Nephron progenitor cell (in vitro differentiated cells): Measurements from ENCODE around the gene GNAO1.
"Not testable (repeated sequence)": the region's sequence is repeated elsewhere in the genome, so short reads cannot be mapped to it uniquely, and the experiment has no call there.

ENCODE experiments used
- DNase-seq: peaks from one replicate; pipeline ENCODE4 v3.0.0; 2021
- H3K27ac Mint-ChIP-seq: 2 replicates; pipeline ENCODE4 v1.8.0; 2021; ENCODE audit warnings: mild to moderate bottlenecking, moderate library complexity, mixed read lengths
- H3K27me3 Mint-ChIP-seq: 2 replicates; pipeline ENCODE4 v1.8.0; 2021; ENCODE audit warnings: mild to moderate bottlenecking, low read depth, mixed read lengths; ENCODE audit not compliant: poor library complexity
- H3K36me3 Mint-ChIP-seq: 2 replicates; pipeline ENCODE4 v1.8.0; 2021; ENCODE audit warnings: low read depth, mixed read lengths
- H3K4me1 Mint-ChIP-seq: 2 replicates; pipeline ENCODE4 v1.8.0; 2021; ENCODE audit warnings: mixed read lengths
- H3K4me3 Mint-ChIP-seq: 2 replicates; pipeline ENCODE4 v1.8.0; 2021; ENCODE audit warnings: mild to moderate bottlenecking, moderate library complexity, mixed read lengths
- H3K9me3 Mint-ChIP-seq: 2 replicates; pipeline ENCODE4 v1.8.0; 2021; ENCODE audit warnings: mild to moderate bottlenecking, moderate library complexity, mixed read lengths
- TF ChIP-seq, protein P1 (sequence below): fragments of 200-600 bp; sonication (generic); IDR thresholded peaks from 2 replicates; pipeline ENCODE4 v1.5.0; 2021; ENCODE audit warnings: antibody characterized with exemption

GNAO1 gene

DNA sequence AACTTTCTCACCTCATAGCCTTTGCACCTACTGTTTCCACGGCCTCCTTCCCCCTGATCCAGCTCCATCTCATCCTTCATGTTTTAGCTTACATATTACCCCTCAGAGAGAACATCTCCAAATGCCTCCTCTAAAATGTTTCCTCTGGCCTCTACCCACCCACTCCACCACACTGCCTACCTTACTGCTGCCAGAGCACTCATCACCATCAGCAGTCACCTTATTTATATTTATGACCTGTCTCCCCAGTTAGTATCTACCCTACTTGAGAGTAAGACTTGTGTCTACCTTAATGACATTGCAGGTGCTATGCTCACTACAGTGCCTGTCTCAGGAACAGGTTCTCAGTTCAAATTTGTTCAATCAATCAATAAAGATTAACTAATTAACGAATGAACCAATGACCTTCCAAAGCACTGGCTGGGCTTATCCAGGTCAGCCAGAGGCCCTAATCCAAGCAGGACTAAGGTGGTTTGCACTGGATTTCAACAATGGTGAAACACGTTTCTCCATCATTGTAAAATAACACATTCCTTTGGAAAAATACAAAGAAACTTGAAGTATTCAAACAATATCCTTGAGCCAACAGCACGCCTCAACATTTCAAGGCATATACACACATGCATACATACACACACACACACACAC lies 192.9 kb downstream of the GNAO1 start:
- peaks cover 48% of the 10 kb centered on the region for H3K9me3 Mint-ChIP-seq
- peaks cover 86% of the 10 kb centered on the region for H3K36me3 Mint-ChIP-seq
- H3K27ac Mint-ChIP-seq = no peak overlapping the region
- H3K4me1 Mint-ChIP-seq = peaks cover 23% of the 10 kb centered on the region
- TF ChIP-seq, protein P1, sequence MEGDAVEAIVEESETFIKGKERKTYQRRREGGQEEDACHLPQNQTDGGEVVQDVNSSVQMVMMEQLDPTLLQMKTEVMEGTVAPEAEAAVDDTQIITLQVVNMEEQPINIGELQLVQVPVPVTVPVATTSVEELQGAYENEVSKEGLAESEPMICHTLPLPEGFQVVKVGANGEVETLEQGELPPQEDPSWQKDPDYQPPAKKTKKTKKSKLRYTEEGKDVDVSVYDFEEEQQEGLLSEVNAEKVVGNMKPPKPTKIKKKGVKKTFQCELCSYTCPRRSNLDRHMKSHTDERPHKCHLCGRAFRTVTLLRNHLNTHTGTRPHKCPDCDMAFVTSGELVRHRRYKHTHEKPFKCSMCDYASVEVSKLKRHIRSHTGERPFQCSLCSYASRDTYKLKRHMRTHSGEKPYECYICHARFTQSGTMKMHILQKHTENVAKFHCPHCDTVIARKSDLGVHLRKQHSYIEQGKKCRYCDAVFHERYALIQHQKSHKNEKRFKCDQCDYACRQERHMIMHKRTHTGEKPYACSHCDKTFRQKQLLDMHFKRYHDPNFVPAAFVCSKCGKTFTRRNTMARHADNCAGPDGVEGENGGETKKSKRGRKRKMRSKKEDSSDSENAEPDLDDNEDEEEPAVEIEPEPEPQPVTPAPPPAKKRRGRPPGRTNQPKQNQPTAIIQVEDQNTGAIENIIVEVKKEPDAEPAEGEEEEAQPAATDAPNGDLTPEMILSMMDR = no peak
- H3K4me3 Mint-ChIP-seq = no peak overlapping the region
- peaks cover 2% of the 10 kb centered on the region for H3K27me3 Mint-ChIP-seq
- no peak for DNase-seq

DNA sequence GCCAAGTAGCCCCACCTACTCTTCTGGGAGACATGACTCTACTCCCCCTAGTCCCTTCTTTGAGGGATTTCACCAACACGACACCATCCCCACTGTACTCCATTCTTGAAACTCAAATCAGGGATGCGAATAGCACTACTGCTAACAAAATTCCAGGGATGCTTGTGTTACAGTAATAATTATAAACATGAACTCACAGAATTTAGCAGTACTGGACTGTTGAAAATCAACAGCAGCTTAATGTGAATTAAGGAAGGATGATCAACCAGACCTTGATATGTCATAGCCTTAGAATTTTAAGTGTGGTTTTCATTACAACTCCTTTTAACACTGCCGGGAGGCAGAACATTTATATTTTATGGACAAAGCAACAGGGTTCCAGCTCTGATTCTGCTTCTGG lies 196.1 kb downstream of the GNAO1 start:
- no peak overlapping the region for H3K4me3 Mint-ChIP-seq
- TF ChIP-seq, protein P1 = no peak
- H3K4me1 Mint-ChIP-seq = peaks cover 23% of the 10 kb centered on the region
- no peak overlapping the region for H3K27ac Mint-ChIP-seq
- peaks cover 33% of the 10 kb centered on the region for H3K9me3 Mint-ChIP-seq
- peaks cover 86% of the 10 kb centered on the region for H3K36me3 Mint-ChIP-seq
- no peak for DNase-seq
- H3K27me3 Mint-ChIP-seq = no peaks in the 10 kb centered on the region

DNA sequence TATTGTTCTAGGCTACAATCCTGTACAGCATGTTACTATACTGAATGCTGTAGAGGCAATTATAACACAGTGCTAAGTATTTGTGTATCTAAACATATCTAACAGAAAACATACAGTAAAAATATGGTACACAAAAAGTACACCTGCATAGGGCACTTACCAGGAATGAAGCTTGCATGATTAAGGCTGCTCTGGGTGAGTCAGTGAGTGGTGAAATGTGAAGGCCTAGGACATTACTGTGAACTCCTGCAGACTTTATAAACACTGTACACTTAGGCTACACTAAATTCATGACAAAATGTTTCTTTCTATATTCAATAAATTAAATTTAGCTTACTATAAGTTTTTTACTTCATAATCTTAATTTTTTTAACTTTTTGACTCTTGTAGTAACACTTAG lies 196.9 kb downstream of the GNAO1 start:
- Mint-ChIP-seq H3K9me3 (peaks cover 34% of the 10 kb centered on the region), H3K27me3 (no peaks in the 10 kb centered on the region), H3K4me1 (peaks cover 19% of the 10 kb centered on the region), H3K27ac (no peak overlapping the region), H3K36me3 (peaks cover 86% of the 10 kb centered on the region), H3K4me3 (no peak overlapping the region)
- DNase-seq = no peak
- TF ChIP-seq, protein P1 = no peak

DNA sequence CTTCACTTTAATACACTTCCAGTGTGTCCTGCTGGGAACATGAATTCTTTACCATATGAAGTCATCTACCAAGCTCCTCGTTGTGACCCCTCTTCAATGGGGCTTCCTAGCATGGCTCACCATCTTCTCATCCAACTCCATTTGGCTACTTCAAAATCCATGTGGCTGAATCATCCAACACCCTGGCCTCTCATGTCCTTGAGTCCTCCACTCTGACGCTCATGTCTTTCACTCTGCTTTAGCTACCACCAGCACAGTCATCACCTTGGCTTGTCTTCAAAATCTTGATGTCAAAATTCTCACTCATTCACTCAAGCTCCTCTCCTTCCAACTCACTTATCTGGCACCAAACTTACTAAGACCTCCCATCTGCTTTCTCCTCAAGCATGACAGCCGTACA lies 198.3 kb downstream of the GNAO1 start:
- peaks cover 7% of the 10 kb centered on the region for H3K4me1 Mint-ChIP-seq
- peaks cover 36% of the 10 kb centered on the region for H3K9me3 Mint-ChIP-seq
- no peaks in the 10 kb centered on the region for H3K27me3 Mint-ChIP-seq
- H3K36me3 Mint-ChIP-seq = peaks cover 86% of the 10 kb centered on the region
- no peak overlapping the region for H3K4me3 Mint-ChIP-seq
- H3K27ac Mint-ChIP-seq = no peak overlapping the region
- TF ChIP-seq, protein P1 = no peak
- DNase-seq = no peak

DNA sequence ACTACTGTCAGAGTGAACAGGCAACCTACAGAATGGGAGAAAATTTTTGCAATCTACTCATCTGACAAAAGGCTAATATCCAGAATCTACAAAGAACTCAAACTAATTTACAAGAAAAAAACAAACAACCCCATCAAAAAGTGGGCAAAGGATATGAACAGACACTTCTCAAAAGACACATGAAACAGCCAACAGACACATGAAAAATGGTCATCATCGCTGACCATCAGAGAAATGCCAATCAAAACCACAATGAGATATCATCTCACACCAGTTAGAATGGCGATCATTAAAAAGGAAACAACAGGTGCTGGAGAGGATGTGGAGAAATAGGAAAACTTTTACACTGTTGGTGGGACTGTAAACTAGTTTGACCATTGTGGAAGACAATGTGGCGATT lies 205.4 kb downstream of the GNAO1 start:
- DNase-seq, H3K4me3 Mint-ChIP-seq, H3K4me1 Mint-ChIP-seq, H3K27me3 Mint-ChIP-seq, H3K27ac Mint-ChIP-seq: not testable (repeated sequence)
- Mint-ChIP-seq H3K36me3 (peaks cover 83% of the 10 kb centered on the region), H3K9me3 (peaks cover 39% of the 10 kb centered on the region)

DNA sequence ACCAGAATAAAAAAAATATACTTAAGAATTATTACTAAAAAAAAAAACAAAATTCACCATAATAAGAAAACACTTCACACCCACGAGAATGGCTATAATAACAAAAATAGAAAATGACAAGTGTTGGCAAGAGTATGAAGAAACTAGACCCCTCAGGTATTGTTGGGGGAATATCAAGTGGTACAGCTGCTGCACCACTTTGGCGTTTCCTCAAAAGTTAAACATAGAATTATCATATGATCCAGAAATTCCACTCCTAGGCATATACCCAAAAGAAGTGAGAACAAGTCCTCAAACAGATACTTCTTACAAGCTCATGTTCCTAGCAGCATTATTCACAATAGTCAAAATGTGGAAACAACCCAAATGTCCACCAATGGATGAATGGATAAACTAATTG lies 207.8 kb downstream of the GNAO1 start:
- Mint-ChIP-seq H3K4me3 (no peak overlapping the region), H3K27ac (no peak overlapping the region), H3K27me3 (no peaks in the 10 kb centered on the region), H3K4me1 (no peaks in the 10 kb centered on the region), H3K36me3 (peaks cover 71% of the 10 kb centered on the region), H3K9me3 (peaks cover 18% of the 10 kb centered on the region)
- TF ChIP-seq, protein P1 = no peak
- no peak for DNase-seq
